Activated CD4-positive, alpha-beta T cell treated with anti-CD3 and anti-CD28 coated beads, Interleukin-10, Interleukin-2, amounts not matched to agents 100 ng/mL and 50 ng/mL, durations not matched to agents 16 hours and 8 hours (primary cell): ENCODE measurements around the gene ALCAM.

Experiments
- DNase-seq: peaks from one replicate; pipeline ENCODE4 v3.0.0-alpha.2; 2020

The ALCAM gene

DNA sequence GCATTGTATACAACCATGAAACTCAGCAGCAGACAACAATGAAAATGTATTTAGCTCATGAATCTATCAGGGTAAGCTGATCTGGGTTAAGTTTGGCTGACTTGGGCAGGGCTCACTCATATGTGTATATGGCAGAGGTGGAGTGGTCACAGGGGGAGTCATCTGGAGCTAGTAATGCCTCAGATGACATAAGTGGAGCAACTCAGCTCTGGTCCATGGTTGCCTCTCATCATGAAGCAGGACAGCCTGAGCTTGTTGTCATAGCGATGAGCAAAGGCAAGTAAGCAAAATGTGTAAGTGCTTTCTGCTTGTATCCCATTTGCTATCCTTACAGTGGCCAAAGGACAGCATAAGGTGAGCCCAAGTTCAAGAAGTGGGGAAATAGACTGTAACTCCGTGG, 64.5 kb downstream of the ALCAM start:
- DNase-seq: no peak

DNA sequence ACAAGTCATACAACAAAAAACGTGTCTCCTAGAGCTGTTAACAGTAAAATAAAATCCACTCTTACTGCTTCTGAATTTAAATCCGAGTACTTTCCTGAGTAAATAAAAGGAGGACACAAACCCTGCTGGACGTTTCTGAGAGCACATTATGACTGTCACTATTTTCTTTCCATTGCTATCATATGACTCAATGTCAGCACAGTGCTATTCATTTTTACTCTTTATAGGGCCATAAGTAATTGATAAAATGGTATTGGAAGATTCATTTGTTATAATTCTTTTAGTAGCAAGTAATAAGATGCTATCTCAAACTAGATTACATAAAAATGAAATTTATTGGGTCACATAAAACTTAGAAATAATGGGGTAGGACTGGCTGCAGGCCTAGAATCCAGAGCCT, 68.6 kb downstream of the ALCAM start:
- DNase-seq: no peak

DNA sequence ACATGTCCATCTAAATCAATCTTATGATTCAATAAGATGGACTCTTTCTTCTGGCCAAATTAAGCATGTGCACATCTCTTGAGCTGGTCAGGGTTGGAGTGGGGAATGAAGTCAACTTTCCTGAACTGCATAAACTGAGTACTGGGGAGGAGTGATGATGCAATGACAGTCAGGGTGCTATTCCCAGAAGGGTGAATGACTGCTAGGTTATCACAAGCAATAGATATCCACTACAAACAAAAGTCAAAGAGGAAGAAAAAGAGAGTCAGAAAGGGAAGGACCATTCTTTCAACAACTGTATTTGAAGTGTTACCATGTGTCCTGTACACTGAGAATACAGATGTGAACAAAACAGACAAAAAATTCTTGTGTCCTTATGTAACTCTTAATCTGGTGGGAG, 70.0 kb downstream of the ALCAM start:
- DNase-seq: no peak

DNA sequence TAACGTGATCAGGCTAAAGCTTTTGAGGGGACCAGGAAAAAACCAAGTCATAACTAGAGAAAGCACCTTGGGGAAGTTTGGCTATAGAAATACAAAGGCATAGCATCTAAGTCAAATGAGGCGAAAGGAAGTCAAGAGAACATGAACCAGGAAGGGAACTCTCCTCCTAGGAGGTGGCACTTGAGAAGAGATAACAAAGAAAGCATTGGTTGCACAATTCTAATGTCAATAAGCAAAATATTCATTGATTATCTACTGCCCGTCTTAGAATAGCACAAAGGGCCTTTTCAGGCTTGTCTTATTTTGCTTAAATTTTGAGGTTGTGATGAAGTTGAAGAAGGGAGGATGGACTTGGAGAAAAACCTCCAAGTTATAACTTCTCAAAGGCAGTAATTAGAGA, 73.4 kb downstream of the ALCAM start:
- no peak for DNase-seq

DNA sequence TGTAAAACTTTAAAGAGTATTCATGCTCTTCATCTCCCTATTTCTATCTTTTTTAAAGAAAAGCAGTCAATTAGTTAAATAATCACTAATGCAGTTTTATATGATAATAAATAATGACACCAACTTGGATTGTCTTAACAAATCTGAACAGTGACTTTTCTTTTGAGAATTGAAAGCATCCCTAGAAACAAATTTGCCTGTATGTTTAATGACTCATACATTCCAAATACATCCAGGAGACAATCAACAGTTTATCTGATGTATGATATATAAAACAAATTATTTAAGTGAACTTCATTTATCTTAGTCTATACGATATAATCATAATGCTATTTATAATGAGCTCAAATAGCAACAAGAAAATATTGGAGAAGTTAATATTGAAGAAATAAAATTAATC, 78.0 kb downstream of the ALCAM start:
- DNase-seq: no peak

DNA sequence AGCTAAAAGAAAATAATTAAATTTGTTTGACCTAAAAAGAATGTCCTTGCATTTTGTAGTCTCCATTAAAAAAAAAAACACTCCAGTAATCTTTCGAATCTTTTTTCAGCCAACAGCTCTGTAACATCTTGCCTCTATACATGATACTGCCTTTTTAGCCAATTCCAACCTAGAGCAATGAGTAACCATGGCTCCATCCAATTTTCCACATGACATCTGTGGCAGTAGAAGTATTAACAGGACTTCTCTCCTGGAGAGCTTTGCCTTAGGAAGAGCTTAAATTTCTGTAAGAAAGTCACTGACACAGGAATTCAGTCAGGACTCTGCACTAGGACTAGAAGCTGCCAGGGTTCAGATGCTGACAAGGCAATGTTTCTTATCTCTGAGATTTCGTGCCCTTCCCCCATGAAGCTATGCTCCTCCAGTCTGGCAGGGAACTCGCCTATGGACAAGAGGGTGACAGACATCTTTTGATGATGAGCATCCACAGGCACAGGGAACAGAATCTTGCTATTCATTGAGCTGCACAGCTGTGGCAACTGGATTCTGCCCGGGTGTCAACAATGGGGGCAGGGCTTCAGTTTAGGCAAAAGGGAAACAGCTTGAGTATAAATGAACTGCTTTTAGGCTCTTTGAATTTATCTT, 81.8 kb downstream of the ALCAM start:
- DNase-seq: no peak

DNA sequence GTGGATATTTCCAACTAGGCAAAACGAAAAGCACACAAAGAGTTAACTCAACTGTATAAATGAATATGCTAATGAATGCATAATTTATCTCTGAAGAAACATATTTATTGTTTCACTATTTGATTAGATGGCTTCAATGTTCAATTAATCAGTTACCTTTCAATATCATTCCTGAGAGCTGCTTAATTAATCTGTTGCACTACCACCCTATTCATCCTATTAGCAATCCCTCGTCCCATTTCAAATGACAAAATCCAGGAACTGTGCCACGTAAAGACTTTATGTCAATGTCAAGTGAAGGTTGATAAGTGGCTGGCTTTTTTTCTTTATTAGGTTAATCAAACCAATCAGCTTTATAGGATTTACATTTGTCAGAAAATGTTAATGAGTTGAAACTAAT, 82.7 kb downstream of the ALCAM start:
- no peak for DNase-seq

DNA sequence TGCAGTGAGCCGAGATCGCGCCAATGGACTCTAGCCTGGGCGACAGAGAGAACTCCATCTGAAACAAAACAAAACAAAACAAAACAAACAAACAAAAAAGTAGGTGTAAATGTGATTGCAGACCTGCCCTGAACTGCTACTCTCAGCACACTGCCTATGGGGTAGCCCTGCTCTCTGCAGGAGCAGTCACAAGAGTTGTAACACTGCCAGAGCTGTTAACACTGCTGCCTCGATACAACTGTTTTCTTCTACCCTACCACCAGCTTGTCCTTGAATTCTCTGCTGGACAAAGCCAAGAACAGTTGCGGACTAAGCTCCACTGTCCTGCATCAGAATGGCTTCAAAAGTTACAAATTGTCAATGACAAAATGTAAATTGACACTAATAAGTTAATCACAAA, 89.3 kb downstream of the ALCAM start:
- DNase-seq: no peak

DNA sequence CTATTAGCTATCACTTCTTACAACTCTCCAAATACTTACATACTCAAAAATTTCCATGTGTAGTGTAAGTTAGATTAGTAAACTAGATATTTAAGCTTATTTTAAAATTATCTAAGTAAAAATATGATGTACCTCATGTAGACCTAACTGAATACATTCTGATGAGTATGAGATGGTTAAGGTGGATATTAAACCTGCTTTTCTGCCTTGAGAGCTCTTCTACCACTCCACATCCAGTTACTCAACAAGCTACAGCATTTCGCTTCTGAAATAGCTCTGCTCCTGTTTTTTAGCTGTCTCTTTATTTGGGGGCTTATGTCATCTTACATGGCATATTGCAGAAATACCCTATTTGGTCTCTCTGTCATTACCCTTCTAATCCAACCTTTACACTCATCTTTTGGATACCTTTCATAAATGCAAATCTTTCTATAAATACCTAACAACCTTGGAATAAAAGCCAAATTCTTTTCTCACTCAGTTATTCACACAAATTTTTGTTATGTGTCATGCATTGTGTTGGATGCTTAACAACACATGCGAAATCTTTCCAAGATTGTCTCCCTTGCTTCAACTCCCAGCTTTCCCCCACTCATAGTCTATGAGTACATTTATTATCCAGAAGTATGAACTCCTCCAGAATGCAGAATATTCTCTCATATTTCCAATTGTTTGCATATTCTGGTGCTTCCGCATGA, 92.0 kb downstream of the ALCAM start:
- DNase-seq: no peak

DNA sequence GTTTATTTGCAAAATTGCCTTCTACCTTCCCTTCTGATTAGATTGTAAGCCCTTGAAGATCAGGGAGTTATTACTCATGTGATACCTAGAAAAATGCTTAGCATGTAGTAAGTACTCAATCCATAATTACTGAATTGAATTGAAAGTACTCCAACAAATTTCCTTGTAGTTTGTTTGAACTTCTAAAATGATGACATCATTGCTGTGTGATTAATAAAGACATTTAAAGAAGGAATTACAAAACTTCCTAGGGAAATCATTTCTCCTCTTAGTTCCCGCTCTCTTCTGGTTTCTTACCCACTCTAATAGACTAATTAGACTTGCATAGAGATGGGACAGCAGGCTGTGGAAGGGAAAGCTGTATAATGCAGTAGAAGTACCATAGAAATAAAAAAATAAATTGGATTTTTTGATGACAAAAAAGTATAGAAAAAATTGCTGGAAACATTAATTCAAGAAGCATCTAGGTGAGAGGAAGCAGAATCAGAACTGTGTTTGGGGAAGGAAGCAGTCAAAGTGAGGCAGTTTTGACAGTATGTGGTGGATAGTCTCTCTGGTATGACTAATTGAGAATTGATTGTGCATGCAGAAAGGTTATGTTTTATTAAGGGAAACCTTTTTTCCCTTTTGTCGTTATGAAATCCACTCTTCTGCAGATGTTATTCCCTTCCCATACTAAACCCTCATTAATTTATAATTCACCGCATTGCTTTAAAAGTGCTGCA, 93.0 kb downstream of the ALCAM start:
- DNase-seq: peak; percentile 2

DNA sequence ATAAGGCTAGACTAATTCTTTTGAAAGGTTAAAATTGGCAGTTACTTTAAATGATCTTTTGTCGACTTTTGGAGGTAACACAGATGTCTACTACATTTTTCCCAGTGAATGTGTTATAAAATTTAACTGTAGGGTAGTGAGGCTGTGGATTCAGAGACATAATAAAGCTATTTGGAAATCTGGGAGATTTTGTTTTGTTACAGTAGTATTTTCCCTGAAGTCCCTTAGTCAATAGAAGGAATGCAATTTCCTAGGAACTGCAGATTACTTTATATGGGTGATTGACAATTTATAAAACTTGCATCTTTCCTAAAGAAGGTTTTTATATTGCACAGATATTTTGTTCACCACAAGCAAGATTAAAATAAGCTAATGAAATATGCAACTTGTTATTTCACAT, 96.9 kb downstream of the ALCAM start:
- no peak for DNase-seq

DNA sequence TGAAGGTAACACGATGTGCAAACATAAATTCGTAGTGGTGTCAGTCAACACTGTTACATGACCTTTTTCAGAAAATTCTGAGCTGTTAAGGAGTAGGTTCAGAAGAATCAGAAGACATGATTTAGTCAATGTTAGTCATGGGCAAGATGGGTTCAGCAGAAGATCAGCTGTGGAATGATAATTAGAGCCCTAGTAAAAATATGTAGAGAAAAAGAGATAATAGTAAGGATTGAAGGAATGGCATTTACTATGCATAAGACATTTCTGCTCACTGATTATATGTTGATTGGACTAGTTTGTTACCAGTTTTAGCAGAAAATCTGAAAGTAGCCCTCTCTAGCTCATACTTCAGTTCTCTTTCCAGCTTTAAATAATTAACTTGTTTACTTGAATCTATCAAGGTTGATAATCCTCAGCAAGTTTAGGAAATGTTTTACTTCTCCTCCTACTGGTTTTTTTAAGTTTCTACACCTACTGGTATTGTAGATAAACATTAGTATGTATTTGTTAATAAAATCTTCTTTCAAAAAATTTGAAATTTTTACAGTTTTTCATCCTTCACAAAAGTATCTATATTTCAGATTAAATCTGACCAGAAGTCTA, 98.6 kb downstream of the ALCAM start:
- DNase-seq: no peak

DNA sequence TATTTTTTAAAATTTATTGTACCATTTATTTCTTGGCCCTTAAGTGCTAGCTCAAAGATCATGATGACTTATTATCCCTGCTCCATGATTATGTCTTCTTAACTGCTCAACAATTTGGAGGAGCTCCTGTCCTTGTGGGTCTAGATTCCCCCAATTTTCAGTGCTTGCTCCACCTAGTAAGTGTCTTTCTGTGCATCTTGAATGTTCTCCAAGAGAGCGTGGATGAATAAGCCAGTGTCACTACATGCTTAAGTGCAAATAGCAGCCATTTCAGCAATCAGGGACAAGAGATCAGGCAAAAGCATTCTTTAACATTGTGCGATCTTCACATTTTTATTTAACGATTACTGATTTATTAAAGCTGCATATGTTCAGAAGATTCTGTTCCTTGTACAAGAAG, 99.4 kb downstream of the ALCAM start:
- no peak for DNase-seq

DNA sequence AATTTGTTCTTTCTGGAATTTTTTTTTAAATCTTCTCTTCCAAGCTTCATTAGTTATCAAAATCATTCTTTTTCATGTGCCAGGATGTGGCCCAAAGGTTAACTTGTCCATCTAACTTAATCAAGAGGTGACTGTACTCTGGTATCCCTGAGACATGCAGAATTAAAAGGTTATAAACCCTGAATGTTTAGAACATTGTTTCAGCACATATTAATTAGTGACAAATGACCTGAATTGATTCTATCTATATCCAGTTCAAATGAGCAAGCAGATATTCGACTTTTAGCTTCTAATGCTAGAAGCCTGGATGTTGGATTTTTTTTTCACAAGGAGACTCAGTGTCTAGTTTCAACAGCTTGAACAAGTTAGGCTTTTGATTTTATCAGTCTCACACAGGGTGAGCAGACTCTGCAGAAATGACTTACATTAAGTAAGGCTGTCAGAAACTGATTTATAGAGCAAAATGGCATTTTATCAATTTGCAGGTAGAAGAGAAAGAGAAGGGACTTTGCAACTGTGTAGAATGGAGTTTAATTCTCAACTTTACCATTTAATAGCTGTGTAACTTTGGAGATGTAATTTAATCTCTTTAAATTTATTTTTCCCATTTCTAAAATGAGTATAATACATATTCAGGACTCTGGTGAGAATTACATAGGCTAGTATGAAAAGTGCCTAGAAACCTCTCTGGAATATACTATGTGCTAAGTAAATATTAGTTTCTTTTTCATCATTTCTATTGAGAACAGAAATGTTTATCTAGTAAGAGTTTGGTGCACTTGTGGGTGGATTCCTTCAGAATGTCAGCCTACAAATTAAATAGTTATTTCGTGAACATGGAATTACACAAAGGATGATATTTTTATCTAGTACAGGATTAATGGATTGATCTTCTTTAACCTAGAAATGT, 100.0 kb downstream of the ALCAM start:
- no peak for DNase-seq

DNA sequence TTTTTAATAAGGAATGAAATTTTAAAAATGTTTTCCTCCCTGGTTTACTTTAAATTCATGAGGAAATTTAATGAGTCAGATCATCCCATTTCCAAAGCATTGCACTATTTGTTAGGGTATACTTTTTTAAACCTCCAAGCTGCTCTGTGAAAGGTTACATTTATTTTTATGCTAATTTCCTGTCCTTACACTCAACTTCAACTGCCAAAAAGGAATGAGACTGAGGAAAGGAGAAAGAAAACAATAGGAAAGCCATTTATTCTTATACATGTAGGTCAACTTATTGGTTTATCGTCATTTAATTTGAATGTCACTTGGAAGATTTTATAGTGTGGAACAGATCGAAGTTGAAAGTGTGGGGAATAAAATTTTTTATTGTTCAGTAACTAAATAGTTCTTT, 104.1 kb downstream of the ALCAM start:
- no peak for DNase-seq

DNA sequence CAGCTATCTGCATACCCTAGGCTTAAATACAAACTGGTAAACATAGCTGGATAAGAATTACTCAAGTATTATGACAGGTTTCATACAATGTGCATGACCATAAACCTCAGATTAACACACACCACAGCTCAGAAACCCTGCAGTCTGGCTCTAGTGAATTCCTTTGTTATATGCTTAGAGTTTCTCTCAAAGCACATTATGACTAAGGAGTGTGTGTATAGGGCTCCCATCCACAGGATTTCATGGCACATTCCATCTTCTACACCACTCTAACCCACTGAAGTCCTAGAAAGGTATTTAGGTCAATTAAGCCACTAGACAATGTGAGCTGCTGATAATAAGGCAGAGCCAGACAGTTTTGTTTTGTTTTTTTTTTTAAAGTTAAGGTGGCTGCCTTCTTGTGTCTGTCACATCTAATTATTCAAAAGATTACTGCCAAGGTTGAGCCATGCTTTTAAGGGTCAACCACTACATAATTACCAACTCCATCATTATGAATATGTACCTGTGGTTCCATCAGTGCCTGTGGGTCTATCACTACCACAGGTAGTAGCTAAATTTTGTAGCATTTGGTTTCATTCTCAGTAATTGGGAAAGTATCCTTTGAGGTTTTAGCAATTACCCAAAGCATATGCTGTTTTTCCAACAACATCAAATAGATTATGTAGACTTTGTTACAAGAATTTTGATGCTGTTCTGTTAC, 107.0 kb downstream of the ALCAM start:
- DNase-seq: peak; percentile 9

DNA sequence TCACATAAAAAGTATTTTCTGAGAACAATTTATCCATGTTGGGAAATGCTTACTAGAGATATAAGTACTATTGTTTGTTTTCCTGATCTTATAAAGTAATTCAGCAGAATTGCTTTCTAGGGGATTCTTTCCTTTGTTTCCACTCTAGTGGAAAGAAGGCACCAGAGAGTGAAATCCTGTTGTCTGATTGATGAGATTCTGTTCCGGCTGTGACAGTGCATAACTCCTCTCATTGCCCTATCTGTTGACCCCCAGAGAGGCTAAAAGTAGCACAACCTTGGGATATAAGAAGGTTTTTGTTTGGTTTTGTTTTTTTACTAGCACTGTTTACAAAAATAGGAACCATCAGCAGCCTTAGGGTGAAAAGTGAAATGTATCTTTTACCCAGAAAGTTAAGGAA, 114.1 kb downstream of the ALCAM start:
- no peak for DNase-seq

DNA sequence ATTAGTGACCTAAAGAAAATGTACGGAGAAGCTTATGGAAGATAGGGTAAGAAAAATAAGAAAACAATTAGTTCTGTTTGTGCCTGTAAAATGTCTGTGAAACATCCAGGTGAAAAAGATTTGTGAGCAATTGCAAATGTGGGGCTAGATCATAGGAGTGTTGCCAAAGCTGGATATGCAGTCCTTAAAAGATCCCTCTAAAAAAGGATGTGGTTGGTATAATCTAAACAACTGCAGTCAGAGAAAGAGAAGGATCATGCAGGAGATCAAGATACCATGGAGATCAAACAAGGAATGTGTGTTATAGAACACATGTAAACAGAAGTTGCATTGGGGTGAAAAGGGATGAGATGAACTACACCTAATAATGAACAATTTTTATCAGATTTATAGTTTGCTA, 116.8 kb downstream of the ALCAM start:
- no peak for DNase-seq

DNA sequence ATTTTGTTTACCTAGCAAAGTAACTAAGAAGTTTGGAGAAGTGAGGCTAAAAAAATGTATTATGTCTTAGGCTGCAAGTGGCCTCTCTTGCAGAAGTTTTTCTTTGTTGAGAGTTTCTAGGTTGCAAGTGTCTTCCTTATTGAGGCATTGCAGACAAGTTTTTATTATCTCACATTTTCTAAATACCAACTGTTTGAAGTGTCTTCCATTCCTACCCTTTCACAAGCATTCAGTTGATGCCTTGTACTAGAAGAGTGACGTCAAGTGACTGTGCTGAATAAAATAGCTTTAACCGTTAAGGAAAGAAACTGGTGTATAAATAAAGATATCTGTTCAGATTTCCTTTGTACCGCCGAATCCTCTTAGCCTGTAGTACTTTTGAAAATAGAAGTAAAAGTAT, 123.3 kb downstream of the ALCAM start:
- no peak for DNase-seq

DNA sequence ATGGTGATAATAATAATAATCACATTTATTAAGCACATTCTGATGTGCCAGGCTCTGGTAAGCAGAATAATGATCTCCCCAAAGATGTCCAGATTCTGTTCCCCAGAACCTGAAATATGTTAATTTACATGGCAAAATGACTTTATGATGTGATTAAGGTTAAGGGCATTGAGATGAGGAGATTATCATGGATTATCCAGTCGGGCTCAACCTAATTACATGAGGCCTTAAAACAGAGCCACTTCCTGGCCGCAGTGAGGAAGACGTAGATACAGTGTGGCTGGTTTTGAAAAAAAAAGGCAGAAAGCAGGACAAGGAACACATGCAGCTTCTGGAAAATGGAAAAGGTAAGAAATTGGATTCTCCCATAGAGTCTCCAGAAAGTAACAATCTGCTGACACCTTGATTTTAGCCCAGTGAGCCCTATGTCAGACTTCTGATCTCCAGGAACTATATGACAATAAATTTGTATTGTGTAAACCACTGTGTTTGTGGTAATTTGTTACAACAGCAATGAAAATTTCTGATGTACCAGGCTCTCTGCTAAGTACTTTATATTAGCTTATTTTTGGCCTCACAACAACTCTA, 126.7 kb downstream of the ALCAM start:
- no peak for DNase-seq

DNA sequence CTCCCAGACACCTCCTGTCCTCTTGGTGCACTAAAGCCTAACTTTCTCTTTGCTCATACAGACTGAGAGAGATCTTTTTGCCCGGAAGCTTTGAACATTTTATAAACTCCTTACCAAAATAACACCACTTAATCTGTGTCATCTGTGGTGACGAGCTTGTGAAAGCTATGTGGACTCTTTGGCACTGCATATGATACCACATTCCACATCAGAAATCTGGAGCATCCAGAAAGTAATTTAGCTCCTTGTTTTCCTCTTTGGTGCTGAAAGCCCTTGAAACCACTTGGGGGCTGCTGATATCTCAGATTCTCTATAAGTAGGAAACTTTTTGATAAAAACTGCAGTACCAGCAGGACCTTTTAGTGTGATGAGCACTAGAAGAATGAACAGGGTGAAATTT, 128.3 kb downstream of the ALCAM start:
- DNase-seq: no peak

DNA sequence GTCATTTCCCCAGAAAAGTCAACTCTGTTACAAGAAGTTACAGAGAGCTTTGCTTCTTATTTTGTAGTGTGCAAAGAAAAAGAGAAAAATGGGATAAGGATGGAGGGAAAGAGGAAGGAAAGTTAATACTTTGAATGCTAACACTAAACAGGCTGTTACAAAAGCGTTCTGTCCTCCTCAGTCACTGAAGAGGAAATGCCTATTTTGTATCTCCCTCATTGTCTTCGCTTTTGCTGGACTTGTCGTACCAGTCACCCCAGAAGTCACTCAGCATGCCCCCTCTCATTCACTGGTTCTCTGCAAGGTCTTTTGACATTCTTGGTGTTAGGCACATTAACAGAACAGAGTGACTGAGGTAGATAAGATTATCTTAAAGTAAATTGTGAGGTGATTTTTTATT, 129.6 kb downstream of the ALCAM start:
- no peak for DNase-seq
